Vagina (tissue), 2 donors: ENCODE data around the gene SBK2.

Experiments used
- CTCF ChIP-seq, 3 experiments: fragments of 450-650 bp in 2 of 3; fragments of 200-600 bp in 1 of 3; sonication (generic) in 1 of 3; IDR thresholded peaks; one replicate each; pipeline ENCODE4 v1.5.1; 2017 to 2019; ENCODE audit warnings: antibody characterized with exemption in 3 of 3, mild to moderate bottlenecking in 2 of 3, moderate library complexity in 2 of 3
- POLR2A ChIP-seq, 2 donors: fragments of 450-650 bp; IDR thresholded peaks; one replicate each; pipeline ENCODE4 v1.6.1; 2017; ENCODE audit warnings: antibody characterized with exemption in 2 of 2, mild to moderate bottlenecking in 2 of 2, moderate library complexity in 2 of 2

- no peak for TF ChIP-seq CTCF (IDR thresholded peaks at IDR 0.05)
- TF ChIP-seq POLR2A (IDR thresholded peaks at IDR 0.05): no peak
Measured at GRCh38 chr19:55535173-55535964, 1.6 kb downstream of the SBK2 start.
